Activated CD4-positive, alpha-beta T cell treated with anti-CD3 and anti-CD28 coated beads, Interleukin-2, amount 10 ng/mL, durations not matched to agents 7 days and 5 days (primary cell): ENCODE results near the gene FAM199X. TPM values are rescaled to one million over a fixed set of nuclear protein-coding genes. Genes with fewer than 3 reads are reported as not detected.
"Not testable (repeated sequence)": the region's sequence is repeated elsewhere in the genome, so short reads cannot be mapped to it uniquely, and the experiment has no call there.

Experiments
- CTCF ChIA-PET: fragments of 350-600 bp; sonication (Branson Sonifier 250); formaldehyde crosslinking; loops from one replicate; lab custom pipeline; 2021; ENCODE audit warnings: antibody characterized with exemption; lab: Charles Lee
- POLR2A ChIA-PET: fragments of 350-600 bp; sonication (Branson Sonifier 250); formaldehyde crosslinking; loops from one replicate; lab custom pipeline; 2021; ENCODE audit warnings: antibody characterized with exemption; lab: Charles Lee
- DNase-seq: peaks from one replicate; pipeline ENCODE4 v3.0.0-alpha.2; 2020
- H3K27ac Mint-ChIP-seq: one replicate; pipeline ENCODE4 v1.8.0; 2021; ENCODE audit warnings: mild to moderate bottlenecking, moderate library complexity, mixed read lengths
- H3K27me3 Mint-ChIP-seq: one replicate; pipeline ENCODE4 v1.8.0; 2021; ENCODE audit warnings: mixed read lengths
- H3K36me3 Mint-ChIP-seq: one replicate; pipeline ENCODE4 v1.8.0; 2021; ENCODE audit warnings: low read depth, mixed read lengths
- H3K4me1 Mint-ChIP-seq: one replicate; pipeline ENCODE4 v1.8.0; 2021; ENCODE audit warnings: mixed read lengths
- H3K4me3 Mint-ChIP-seq: one replicate; pipeline ENCODE4 v1.8.0; 2021; ENCODE audit warnings: mild to moderate bottlenecking, moderate library complexity, mixed read lengths
- H3K9me3 Mint-ChIP-seq: one replicate; pipeline ENCODE4 v1.8.0; 2021; ENCODE audit warnings: mixed read lengths
- total RNA-seq, 2 experiments: library from RNA; stranded (reverse); gene quantifications; one replicate each; pipeline ENCODE4 v1.2.3, GENCODE V29; 2021

FAM199X gene
- total RNA-seq, 2 experiments from 2014 or later = 11.0 to 12.4 TPM

DNA sequence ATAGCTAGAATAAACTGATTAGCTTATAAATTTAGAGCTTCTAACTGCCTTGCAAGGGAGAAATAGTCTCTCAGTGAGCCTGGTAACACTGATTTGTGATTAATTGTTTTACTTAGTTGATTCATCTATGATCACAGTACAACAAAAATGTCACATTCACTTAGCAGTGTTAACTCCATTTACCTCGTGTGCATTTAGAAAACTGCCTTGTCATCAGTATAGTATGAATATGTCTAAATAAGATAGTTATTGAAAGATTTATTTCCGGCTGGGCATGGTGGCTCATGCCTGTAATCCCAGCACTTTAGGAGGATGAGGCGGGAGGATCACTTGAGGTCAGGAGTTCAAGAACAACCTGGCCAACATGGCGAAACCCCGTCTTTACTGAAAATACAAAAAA, 39.3 kb downstream of the FAM199X start:
- H3K36me3 Mint-ChIP-seq = no peaks in the 10 kb centered on the region
- H3K4me3 Mint-ChIP-seq = no peak overlapping the region
- no peaks in the 10 kb centered on the region for H3K9me3 Mint-ChIP-seq
- DNase-seq = no peak
- H3K27ac Mint-ChIP-seq = no peak overlapping the region
- no peaks in the 10 kb centered on the region for H3K4me1 Mint-ChIP-seq
- POLR2A ChIA-PET = no interaction called here
- CTCF ChIA-PET = no interaction called here
- H3K27me3 Mint-ChIP-seq = no peaks in the 10 kb centered on the region

DNA sequence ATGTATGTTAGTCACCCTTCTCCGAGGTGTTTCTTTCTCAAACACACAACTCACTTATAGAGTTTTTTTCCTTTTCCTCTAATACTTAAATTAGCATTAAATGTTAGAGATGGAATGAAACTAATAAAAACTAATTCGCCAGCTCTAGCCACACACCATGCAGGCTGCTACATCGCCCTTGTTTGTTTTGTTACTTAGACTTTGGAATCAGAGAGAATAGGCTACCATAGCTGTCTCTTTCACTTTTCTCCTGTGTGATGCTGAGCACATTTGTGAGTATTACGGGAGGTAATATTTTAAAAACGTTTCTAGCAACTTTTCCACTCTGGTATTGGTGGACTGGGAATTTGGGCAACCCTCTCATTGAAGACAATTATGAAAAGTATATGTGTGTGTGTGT, 44.9 kb downstream of the FAM199X start:
- H3K36me3 Mint-ChIP-seq = no peaks in the 10 kb centered on the region
- H3K27ac Mint-ChIP-seq = no peak overlapping the region
- no peaks in the 10 kb centered on the region for H3K9me3 Mint-ChIP-seq
- ChIA-PET CTCF (no interaction called here), POLR2A (no interaction called here)
- no peak overlapping the region for H3K4me3 Mint-ChIP-seq
- no peaks in the 10 kb centered on the region for H3K4me1 Mint-ChIP-seq
- H3K27me3 Mint-ChIP-seq = no peaks in the 10 kb centered on the region
- DNase-seq = no peak

- H3K4me1 Mint-ChIP-seq, H3K9me3 Mint-ChIP-seq, POLR2A ChIA-PET, H3K4me3 Mint-ChIP-seq, H3K27me3 Mint-ChIP-seq, CTCF ChIA-PET, DNase-seq, H3K27ac Mint-ChIP-seq, H3K36me3 Mint-ChIP-seq: not testable (repeated sequence)
Measured at GRCh38 chrX:104230060-104230459, 63.8 kb downstream of the FAM199X start.

Other genes with a start within 250 kb of the FAM199X start
- 1 to 10 TPM; 6.3 to 8.7 TPM for gene TMSB15B, start 203.8 kb upstream of the FAM199X start, total RNA-seq
- gene H2BW1, start 152.7 kb upstream of the FAM199X start, total RNA-seq = not detected
- gene H2BW2, start 126.5 kb upstream of the FAM199X start, total RNA-seq = under 1 TPM in 1 of 2 experiments, not detected in 1; 0.10 TPM
- 1 to 10 TPM; 4.1 to 4.4 TPM for gene TMSB15C, start 90.2 kb upstream of the FAM199X start, total RNA-seq
- under 1 TPM; 0.64 to 0.65 TPM for gene ZCCHC18, start 53.9 kb upstream of the FAM199X start, total RNA-seq
- gene SLC25A53, start 9.4 kb upstream of the FAM199X start, total RNA-seq = 10 to 100 TPM in 1 of 2 experiments, 1 to 10 TPM in 1; 6.3 to 10.3 TPM
- not detected for gene ESX1, start 88.5 kb downstream of the FAM199X start, total RNA-seq